IPS DF 6.9 (cell line): ENCODE data around the gene CFAP141.

ENCODE experiments used
- DNase-seq: peaks from one replicate; pipeline ENCODE4 v3.0.0-alpha.2; 2013; ENCODE audit warnings: low read depth, low spot score
- H3K27ac ChIP-seq: one replicate; pipeline ENCODE4 v1.5.1; 2013; ENCODE audit warnings: low read length, control low read depth
- H3K27me3 ChIP-seq: 2 replicates; pipeline ENCODE4 v1.6.1; 2013; ENCODE audit warnings: mild to moderate bottlenecking, low read length; ENCODE audit not compliant: control insufficient read depth, insufficient read depth
- H3K36me3 ChIP-seq: 2 replicates; pipeline ENCODE4 v1.6.1; 2013; ENCODE audit warnings: low read length; ENCODE audit not compliant: control insufficient read depth, insufficient read depth
- H3K4me1 ChIP-seq: 2 replicates; pipeline ENCODE4 v1.6.1; 2013; ENCODE audit warnings: low read length; ENCODE audit not compliant: control insufficient read depth, insufficient read depth
- H3K4me3 ChIP-seq: 2 replicates; pipeline ENCODE4 v1.5.1; 2013; ENCODE audit warnings: mild to moderate bottlenecking, low read length
- H3K9me3 ChIP-seq: 2 replicates; pipeline ENCODE4 v1.6.1; 2013; ENCODE audit warnings: low read length, inconsistent platforms; ENCODE audit not compliant: control insufficient read depth, insufficient read depth
- WGBS: extraction: QIAGEN DNeasy Blood & Tissue Kit; methylation state at CpG from one replicate; pipeline ENCODE4 v1.1.7; 2013; ENCODE audit warnings: mixed read lengths, missing lambda C conversion rate; ENCODE audit not compliant: insufficient read length, insufficient coverage; 5-methylcytosine and 5-hydroxymethylcytosine counted together

Gene CFAP141

DNA sequence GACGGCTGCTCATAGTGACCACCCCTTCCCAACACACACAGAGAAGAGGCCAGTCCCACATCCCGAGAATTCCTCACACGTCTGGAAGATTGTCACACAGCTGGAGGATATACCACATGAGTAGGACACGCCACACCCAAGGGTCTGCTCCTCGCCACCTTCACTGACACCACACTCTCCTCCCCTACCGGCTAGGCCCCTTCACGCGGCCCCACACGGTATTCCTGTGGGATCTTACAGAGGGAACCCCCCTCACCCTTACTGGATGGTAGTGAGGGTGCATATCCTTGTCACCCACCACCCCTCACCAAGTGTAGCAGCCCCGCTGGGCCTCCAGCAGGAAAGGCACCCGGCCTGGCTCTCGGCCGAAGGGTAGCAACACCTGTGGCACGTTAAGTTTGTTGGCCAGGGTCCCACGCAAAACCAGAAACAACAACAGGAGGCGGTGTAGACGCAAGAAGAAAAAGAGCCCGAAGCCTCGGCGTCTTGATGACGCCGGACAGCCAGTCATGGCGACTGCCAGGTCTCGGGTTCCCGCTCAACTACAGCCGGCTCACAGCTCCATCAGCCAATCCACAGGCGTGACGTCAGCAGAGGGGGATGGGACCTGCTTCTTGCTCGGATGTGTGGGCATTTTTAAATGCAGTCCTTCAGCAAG, 51.5 kb downstream of the CFAP141 start, which contains the start of gene NUP210L:
TSS of gene NUP210L (minus strand) at position 540 of the 658 bp plus-strand sequence.
- WGBS, result no CpG with 5 or more reads among the region's 29 CpGs
- H3K27ac ChIP-seq, result no peak within 1 kb of the TSS

DNA sequence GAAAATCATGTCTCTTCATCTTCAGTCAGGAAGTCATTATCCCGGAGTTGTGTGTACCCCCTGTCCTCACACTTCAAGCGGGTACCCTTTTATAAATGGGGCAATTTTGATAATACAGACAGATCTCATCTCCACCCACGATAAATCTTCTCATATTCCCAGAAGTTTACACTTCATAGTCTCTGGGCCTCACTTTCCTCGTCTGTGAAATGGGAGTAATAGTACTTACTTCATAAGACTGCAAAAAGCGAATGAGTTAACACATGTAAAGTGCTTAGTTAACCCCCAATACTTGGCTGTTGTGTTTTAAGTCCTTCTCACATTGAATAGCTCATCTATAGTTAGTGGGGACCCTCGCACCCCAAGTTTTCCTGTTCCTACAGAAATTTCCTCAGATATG, 52.1 kb downstream of the CFAP141 start:
- Histone ChIP-seq H3K4me3 (no peak overlapping the region), H3K27ac (no peak overlapping the region), H3K4me1 (no peaks in the 10 kb centered on the region; the same call in 1 of the 2 replicates), H3K27me3 (no peaks in the 10 kb centered on the region), H3K36me3 (peaks cover 8% of the 10 kb centered on the region; the same call in 1 of the 2 replicates), H3K9me3 (no peaks in the 10 kb centered on the region)
- DNase-seq, result no peak
- no CpG with 5 or more reads among the region's 6 CpGs for WGBS

More for the DNA sequence above, 51.5 kb downstream of the CFAP141 start, which contains the start of gene NUP210L:
- no peaks in the 10 kb centered on the region; the same call in 1 of the 2 replicates for H3K4me1 ChIP-seq
- DNase-seq, result peak; percentile 67
- H3K4me3 ChIP-seq, result no peak within 1 kb of the TSS
- no peaks in the 10 kb centered on the region for H3K27me3 ChIP-seq
- H3K9me3 ChIP-seq, result no peaks in the 10 kb centered on the region
- peaks cover 8% of the 10 kb centered on the region; the same call in 1 of the 2 replicates for H3K36me3 ChIP-seq

DNA sequence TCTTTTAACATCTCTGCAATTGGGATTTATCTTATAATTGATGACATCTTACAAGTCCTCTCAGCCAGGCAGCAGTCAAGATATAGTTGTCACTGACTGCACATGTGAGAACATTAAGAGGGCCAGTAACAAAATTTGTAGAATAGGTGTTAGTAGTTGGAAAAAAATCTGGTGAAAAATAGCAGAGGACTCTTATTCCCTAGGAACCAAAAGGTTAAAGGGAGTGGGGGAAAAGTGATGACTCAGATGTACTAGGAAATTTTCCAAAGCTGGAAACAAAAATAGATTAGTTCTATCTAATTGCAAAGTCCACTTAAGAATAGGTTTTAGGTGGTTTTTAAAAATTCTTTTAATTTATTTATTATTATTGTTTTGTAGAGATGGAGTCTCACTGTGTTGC, 54.8 kb downstream of the CFAP141 start:
- Histone ChIP-seq H3K27me3 (no peaks in the 10 kb centered on the region), H3K4me1 (no peaks in the 10 kb centered on the region; the same call in 1 of the 2 replicates), H3K36me3 (no peaks in the 10 kb centered on the region), H3K27ac (no peak overlapping the region), H3K4me3 (no peak overlapping the region), H3K9me3 (no peaks in the 10 kb centered on the region)
- DNase-seq, result no peak
